NCI-H446 treated with DMSO at 0.1 percent for 48 hours (cell line): ENCODE data around the gene DHRS7B.
"Not testable (repeated sequence)": the region's sequence is repeated elsewhere in the genome, so short reads cannot be mapped to it uniquely, and the experiment has no call there.

Experiments used
- DNase-seq: peaks from one replicate; lab custom pipeline; 2025; lab: John Stamatoyannopoulos, UW

Gene DHRS7B

GRCh38 chr17:21126645-21127508 is at the start of gene DHRS7B:
Gene DHRS7B, plus strand, starts transcription at chr17:21126964. Its CDS starts 8 bp downstream, at chr17:21126972.
- DNase-seq, result peak; percentile 78

- DNase-seq, result no peak
These were observed 49.5 kb upstream of the DHRS7B start for GRCh38 chr17:21077281-21077680.

- no peak for DNase-seq
These were observed 48.6 kb upstream of the DHRS7B start for GRCh38 chr17:21078016-21078780.

DNA sequence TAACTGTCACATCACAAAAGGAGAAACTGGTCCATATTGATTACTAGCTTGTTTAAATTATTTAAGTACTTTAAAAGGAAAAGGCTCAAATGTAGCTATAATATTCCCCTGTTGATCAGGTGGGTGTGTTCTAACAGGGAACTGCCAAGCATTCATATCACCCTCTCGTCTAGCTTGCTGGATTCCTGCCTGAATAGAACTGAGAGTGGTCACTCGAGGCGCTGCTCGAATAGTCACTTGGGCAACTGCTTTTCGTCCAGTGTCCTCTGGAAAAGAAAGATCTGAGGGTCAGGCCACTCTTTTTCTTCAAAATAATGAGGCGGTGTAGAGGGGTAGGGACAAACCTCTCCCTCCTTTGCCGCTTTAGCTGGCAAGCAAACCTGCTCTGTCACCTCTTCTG is 47.6 kb upstream of the DHRS7B start:
- DNase-seq, result no peak

DNA sequence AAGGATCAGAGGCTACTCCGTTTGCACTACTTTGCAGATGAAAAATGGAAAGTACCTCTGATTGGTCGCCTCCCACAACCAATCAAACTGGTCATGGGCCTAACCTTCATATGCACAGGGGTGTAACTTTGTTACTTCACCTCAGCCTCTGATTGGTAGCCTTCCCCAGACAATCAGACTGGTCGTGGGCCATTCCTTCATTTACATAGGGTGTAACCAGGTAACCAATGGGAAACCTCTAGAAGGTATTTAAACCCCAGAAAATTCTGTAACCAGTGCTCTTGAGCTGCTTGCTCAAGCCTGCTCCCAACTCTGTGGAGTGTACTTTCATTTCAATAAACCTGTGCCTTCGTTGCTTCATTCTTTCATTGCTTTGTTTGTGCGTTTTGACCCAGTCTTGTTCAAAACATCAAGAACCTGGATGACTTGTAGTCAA is 44.7 kb upstream of the DHRS7B start:
- DNase-seq, result no peak

DNA sequence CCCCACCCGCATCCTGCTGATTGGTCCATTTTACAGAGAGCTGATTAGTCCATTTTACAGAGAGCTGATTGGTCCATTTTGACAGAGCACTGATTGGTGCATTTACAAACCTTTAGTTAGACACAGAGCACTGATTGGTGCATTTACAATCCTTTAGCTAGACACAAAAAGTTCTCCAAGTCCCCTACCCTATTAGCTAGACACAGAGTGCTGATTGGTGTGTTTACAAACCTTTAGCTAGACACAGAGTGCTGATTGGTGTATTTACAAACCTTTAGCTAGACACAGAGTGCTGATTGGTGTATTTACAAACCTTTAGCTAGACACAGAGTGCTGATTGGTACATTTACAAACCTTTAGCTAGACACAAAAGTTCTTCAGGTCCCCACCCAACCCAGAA is 41.5 kb upstream of the DHRS7B start:
- not testable (repeated sequence) for DNase-seq

GRCh38 chr17:21085707-21086106 is 41.1 kb upstream of the DHRS7B start:
- no peak for DNase-seq

DNA sequence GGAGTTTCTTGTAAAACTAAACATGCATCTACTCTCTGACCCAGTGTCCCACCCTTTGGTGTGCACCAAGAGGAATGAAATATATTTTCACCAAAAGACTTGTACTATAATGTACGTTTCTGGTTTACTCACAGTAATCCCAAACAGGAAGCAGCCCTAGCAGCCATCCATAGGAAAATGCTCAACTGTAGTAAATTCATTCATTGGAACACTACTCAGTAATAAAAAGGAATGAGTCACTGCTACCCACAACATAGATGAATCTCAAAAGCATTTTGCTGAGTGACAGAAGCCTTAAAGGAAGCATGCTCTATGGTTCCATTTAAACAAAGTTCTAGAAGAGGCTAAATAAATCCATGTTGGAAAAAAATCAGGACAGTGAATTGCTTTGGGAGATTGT is 37.6 kb upstream of the DHRS7B start:
- no peak for DNase-seq

DNA sequence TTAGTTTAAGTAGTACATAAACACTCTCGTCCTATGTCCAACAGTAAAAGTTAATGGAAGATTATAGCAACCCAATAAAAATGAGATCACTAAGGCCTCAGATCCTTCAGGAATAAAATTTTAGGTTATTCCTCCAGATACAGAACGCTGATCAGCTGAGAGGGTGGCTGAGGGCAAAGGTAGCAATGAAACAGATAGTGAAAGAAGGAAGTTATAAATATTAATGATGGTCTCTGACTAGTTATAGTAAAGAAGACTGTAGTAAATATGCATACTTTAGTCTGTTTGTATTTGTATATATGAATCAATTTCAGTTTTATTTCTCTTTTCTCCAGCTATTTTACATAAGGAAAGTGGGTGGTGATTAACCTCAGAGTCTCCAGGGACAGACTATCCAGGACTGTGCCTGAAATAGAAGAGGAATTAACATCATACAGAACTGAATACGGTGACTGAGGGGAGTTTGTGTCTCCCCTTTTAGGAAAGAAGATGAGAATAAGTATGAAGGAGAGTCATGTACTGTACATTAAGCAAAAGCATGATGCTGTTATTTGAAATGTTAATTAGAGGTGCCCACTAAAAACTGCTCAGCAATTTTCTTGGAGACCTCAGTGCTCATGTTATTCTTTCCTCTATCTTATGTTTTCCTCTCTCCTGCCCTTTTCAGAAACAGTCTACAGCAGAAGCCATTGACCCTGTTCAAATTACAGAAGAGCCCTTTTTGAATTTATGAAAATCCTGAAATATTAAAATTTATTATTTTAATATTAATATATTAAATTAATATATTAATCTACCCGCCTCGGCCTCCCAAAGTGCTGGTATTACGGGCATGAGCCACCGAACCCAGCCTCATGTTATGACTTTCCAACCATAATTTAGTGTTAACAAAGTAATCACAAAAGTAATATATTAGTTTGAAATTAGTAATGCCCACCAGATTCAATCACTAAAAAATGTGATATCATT is 36.5 kb upstream of the DHRS7B start:
- no peak for DNase-seq

DNA sequence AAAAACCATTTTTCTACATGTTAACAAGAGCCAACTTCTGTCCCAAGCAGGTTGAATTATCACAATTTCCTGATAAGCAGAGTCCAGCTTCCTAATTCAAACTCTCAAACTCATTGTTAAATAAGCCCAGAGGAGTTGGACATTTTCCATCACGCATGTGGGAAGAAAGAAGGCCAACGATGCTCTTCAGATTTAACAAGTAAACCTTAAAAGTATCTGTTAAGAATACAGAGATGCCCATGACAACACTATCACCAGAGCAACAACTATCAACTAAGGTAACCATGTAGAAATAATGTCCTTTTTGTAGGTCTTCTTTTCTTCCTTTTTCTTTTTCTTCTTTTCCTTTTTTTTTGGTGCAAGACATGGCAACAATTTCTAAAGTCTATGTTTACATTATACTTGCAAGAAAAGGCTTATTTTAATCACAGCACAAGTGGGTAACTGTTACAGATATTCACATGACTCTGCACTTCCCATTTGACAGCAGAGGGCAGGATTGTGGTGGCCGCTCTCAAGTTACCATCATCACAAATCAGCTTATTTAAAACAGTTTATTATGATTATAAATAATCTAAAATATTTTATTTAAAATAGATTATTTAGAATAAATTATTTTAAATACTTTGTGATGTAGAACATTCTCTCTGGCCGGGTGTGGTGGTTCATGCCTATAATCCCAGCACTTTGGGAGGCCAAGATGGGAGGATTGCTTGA is 35.7 kb upstream of the DHRS7B start:
- DNase-seq, result no peak

DNA sequence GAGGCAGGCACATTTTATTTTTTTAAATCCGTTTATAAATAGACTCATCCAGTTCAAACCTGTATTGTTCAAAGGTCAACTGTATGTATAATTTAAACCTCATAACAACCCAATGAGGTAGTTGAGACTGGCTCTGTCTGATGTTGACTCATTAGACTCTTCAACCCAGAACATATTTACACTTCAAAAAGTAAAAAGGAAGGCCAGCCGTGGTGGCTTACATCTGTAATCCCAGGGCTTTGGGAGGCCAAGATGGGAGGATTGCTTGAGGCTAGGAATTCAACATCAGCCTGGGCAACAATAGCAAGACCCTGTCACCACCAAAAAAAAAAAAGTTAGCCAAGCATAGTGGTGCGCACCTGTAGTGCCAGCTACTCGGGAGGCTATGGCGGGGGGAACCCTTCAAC is 32.5 kb upstream of the DHRS7B start:
- DNase-seq, result no peak

- DNase-seq, result no peak
These were observed 31.0 kb upstream of the DHRS7B start for GRCh38 chr17:21095735-21096134.

- DNase-seq, result no peak
These were observed 29.9 kb upstream of the DHRS7B start for GRCh38 chr17:21096874-21097273.

- DNase-seq, result peak; percentile 85
These were observed 27.7 kb upstream of the DHRS7B start for GRCh38 chr17:21098934-21099689.

- DNase-seq, result no peak
These were observed 26.1 kb upstream of the DHRS7B start for GRCh38 chr17:21100636-21101035.

DNA sequence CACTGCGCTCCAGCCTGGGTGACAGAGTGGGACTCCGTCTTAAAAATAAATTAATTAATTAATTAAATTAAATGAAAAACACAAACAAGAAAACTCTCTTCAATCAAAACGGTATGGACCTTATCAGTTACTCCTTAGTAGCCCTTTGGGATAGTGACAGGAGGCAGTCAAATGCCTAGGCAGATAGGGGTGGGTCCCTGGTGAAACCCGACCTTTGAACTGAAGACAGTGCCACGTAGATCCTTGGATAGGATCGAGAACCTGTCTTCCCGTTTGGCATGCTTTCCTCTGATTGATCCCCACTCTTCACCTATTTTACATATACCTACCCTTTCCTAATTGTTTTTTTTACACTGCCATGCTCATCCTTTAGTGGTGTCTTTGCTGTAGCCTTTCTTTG is 22.2 kb upstream of the DHRS7B start:
- DNase-seq, result no peak

- no peak for DNase-seq
These were observed 21.5 kb upstream of the DHRS7B start for GRCh38 chr17:21105064-21105894.

DNA sequence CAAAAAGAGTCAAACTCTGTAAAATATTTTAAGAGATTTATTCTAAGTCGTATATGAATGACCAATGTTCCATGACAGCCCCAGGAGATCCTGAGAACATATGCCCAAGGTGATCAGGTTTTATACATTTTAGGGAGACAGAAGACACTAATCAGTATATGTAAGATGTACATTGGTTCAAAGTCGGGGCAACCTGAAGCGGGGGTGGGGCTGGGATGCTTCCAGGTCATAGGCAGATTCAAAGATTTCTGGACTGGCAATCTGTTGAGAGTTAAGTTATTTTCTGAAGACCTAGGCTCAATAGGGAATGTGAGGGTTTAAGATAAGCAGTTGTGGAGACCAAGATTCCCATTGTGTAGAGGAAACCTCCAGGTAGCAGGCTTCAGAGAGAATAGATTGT is 20.4 kb upstream of the DHRS7B start:
- no peak for DNase-seq

DNA sequence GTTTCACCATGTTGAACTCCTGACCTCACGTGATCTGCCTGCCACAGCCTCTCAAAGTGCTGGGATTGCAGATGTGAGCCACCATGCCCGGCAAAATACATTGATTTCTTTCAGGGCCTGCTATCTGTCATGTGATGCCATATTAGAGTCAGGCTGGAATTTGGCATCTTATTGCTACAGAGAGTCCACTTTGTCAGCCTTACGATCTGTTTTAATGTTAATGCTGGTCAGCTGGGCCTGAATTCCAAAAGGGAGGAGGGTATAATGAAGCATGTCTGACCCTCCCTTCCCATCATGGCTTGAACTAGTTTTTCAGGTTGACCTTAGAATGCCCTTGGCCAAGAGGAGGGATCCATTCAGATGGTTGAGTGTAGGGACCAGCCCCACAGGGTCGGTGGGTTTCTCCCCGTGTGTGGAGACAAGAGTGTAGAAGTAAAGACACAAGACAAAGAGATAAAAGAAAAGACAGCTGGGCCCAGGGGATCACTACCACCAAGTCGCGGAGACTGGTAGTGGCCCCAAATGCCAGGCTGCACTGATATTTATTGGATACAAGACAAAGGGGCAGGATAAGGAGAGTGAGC is 19.6 kb upstream of the DHRS7B start:
- not testable (repeated sequence) for DNase-seq
